Measurements from ENCODE around the gene TENM4.
"Not testable (repeated sequence)": the region's sequence is repeated elsewhere in the genome, so short reads cannot be mapped to it uniquely, and the experiment has no call there.

TENM4 gene

DNA sequence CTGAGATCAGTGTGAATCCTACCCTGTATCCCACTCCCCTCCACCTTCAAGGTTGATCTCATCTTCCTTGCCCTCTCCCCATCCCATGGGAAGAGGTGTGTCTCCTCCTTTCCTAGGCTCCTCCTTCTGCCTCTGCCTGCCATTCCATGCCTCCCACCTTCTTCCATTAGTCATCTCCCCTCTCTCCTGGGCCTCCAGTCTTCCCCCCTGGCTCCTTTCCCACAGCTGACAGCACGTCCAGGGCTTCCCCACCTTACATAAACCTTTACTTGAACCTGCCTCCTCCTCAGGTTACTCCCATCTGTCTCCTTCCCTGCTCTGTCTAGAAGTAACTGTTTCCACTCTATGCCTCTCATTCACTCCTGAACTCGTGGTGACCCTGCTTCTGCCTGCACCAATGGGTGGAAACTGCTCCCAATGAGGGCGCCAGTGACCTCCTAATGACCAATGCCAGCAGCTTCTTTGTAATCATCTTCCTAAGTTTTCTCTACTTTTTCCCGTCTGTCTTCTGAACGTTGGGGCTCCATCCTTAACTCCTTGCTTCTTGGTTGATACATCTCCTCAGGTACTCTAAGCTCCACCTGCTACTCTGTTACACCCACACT, 599.3 kb downstream of the TENM4 start:
- DNase-seq (ENCODE audit: low read depth), result no peak

DNA sequence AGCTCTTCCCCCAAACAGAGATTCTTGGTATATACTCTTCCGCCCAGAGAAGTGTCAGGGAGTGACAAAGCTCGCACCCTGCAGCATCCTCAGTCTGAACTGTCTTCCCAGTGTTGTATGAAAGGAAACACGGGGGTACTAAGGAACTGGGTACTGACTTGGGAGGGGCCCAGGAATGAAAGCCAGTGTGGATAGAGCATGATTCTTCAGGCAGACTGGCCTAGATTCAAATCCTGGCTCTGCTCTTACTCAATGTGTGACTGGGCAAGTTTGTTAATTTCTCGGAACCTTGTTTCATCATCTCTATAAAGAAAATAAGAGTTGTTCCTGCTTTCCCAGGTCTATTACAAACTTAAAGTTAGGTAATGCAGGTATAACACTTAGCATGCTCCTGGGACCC, 600.2 kb downstream of the TENM4 start:
- no peak for DNase-seq (ENCODE audit: low read depth)

DNA sequence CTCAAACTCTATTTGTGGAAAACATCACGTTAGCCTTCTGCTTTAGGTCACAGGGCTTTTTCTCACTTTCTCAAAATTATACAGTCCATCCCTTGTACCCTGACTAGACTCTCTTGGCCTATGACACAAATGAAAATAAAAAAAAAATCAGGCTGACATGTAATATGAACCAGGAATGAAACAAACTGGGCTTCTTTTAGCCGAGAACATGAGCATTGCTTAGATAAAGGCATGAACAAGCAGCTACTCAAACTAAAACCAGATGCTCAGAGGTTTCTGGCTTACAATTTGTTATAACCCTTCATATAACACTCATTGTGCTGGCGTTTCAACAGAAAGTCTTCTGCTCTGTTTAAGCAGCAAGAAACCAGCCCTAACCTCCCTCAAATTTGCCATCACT, 600.6 kb downstream of the TENM4 start:
- DNase-seq (ENCODE audit: low read depth), result no peak

- DNase-seq (ENCODE audit: low read depth), result no peak
Observed at GRCh38 chr11:78838417-78838816, 602.4 kb downstream of the TENM4 start.

DNA sequence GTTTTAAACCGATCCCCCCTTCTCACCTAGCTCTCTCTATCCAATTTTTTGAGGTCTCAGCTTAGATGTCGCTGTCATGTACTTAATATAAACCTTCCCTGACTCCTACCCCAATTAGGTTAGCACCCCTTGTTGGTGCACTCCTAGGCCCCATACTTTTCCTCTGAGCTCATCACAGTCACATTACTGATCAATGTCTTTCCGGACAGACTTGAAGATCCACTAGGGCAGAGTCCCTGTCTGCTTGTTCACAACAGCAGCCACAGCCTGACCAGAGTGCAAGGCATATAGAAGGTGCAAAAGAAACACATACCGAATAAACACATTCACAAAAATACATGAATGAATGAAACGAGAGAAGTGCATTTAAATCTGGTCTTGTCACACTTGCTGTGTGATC, 605.2 kb downstream of the TENM4 start:
- no peak for DNase-seq (ENCODE audit: low read depth)

DNA sequence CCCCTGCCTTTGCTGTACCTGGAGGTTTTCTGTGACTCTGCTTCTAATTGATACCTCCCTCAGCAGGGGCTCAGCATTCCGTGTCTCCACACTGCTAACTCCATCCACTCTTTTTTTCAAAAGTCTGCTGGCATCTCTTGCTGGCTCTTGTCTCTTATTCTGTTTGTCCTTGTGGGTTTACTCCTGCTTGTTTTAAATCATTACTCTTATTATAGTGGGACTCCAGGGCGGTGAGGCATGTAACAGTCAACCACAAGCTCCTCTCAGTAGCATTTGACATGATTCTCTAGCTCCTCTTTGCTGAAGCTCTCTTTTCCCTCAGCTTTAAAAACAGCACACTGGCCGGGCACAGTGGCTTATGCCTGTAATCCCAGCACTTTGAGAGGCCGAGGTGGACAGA, 605.9 kb downstream of the TENM4 start:
- DNase-seq (ENCODE audit: low read depth), result no peak

- DNase-seq (ENCODE audit: low read depth), result no peak
Observed at GRCh38 chr11:78833237-78833636, 607.6 kb downstream of the TENM4 start.

DNA sequence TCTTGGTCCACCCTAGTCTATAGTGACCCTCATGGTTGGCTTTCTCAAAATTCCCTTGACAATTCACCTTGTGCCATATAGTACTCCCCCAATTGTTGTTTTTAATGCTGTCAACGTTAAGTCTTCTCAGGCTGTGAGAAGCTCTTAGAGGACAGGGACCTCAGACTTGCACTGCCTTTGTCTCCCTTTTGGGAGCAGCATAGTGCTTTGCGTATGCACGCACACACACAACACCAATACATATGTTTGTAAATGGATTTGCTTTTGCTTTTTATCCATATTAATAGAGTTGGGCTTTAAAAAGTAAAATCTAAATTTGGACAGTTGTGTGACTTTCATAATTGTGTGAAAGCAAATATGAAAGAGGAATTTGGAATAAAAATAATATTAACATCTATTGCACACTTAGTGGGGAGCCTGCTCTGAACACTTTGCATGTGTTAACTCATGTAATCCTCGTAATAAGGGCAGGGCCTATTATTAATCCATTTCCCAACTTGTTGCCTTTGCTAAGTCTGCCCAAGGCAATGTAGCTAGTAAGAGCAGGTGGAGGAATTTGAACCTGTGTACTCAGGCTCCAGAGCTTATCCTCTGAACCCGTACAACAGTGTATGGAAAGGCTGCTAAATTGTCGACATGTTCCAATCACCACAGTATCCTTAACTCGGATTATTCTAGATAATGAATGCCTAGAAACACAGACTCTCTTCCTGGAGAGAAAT, 608.4 kb downstream of the TENM4 start:
- no peak for DNase-seq (ENCODE audit: low read depth)

DNA sequence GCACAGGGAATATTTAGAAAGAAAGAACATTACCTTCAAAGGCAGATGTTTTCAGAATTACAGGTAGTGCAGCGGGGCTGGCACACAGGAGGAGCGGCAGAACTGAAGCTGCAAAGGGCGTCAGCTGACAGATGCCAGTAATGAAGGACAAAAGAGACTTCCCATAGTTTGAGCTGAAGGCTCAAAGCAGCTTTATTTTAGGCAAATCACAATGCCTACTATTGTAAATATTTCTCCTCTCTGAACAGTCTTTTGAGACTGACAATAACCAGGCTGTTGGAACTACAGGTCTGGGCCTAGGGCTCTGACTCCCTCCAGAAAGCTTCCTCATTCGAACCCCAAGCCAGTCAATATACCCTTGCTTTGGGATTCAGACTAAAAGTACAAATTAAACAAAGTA, 609.3 kb downstream of the TENM4 start:
- DNase-seq (ENCODE audit: low read depth), result no peak

DNA sequence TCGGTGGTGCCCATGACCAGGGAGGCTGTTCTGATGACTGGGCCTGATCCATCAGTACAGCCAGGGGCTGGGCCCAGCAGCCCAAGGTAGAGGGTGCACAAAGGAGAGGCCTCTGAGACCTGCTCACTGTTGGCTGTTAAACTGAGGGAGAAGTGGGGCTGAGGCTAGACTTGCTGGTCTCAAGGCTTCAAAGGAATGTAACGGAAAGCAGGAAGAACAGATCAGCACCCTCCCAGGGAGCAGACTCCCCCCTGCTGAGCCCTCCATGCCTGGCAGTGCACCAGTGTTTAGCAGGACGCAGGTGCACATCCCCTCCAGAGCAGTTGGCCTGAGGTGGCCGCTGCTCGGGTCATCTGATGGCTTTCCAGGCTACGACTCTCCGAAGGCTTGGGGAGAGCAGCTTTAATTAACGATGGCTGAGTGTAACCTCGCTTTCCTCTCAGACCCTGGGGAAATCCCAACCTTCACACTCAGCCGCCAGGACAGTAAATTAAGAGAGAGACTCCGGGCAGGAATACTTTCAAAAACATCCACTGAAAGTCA, 610.5 kb downstream of the TENM4 start:
- no peak for DNase-seq (ENCODE audit: low read depth)

GRCh38 chr11:78829146-78829545, 611.7 kb downstream of the TENM4 start:
- DNase-seq (ENCODE audit: low read depth), result no peak

DNA sequence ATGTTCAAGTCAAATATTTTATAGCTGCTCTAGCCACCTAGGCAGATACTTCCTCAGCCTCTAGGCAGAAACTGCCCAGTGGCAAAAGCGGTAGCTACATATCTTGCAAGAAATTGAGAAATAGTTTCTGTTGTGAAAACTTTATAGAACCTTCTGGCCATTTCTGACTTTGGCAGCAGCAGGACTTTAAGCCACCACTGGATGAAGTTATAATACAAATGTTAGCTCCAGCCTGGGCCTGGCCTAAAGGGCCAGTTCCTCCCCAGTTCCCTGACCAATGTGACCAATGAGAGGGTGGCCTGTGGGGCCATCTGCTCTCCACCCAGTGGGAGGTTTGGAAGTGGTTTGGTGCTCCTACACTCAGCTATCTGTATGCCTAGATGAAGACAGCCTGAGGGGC, 612.2 kb downstream of the TENM4 start:
- no peak for DNase-seq (ENCODE audit: low read depth)

- not testable (repeated sequence) for DNase-seq (ENCODE audit: low read depth)
Observed at GRCh38 chr11:78827291-78827690, 613.5 kb downstream of the TENM4 start.

DNA sequence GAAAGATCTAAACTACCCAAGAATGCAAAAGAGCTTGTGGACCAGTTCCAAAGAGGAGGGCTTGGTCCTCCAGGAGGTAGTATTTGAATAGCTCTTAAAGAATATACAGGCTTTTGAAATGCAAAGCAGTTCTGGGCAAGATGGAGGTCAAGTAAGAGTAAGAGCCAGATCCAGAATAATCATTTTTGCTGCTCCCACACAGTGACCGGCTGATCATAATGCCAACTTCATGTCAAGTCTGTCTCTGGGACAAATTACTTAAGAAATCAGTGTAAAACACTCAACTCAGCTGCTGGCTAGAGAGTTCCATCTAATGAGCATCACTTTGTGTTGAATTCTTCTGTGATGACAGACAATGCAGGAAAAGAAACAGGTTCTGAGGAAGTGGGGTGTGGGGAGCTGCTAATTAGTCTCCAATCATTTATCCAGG, 615.2 kb downstream of the TENM4 start:
- DNase-seq (ENCODE audit: low read depth), result no peak

DNA sequence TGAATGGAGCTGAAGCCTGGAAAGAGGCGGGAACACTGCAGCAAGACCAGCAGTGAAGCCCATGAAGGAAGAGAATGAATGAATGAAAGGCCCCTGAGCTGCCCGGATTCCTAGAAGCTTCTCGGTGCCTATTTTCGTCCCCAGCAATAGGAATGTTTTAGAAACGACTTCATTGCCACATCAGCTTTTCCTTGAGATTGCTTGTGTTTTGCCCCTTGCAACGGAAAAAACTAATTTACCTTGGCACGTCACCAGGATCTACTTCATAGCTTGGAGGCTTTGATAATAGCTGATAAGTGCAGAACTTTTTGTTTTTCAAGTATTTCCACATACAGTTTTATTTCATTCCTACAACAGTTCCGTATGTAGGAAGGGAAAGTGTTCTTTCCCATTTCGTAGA, 617.2 kb downstream of the TENM4 start:
- DNase-seq (ENCODE audit: low read depth), result no peak

DNA sequence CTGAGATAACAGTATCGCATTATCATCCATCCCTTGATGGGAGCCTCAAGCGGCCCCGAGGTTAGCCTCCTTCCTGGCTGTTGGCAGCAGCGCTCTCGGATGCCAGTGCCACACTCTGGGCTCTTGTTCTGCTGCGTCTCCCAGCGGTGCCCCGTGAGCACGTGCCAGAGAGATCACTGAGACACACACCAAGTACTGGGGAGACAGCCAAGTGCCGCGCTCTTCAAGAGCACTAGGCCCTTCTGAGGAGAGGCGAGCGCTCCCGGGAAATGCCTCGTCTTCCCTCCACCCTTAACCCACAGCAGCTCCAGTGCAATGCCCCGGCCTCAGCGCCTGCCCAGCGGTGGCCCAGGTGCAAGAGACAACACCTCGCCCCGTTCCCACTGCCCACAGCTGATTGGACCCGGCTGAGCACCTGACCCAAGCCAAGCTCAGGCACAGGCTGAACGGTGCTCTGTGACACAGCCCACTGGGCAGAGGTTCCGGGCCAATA, 617.9 kb downstream of the TENM4 start:
- no peak for DNase-seq (ENCODE audit: low read depth)

DNA sequence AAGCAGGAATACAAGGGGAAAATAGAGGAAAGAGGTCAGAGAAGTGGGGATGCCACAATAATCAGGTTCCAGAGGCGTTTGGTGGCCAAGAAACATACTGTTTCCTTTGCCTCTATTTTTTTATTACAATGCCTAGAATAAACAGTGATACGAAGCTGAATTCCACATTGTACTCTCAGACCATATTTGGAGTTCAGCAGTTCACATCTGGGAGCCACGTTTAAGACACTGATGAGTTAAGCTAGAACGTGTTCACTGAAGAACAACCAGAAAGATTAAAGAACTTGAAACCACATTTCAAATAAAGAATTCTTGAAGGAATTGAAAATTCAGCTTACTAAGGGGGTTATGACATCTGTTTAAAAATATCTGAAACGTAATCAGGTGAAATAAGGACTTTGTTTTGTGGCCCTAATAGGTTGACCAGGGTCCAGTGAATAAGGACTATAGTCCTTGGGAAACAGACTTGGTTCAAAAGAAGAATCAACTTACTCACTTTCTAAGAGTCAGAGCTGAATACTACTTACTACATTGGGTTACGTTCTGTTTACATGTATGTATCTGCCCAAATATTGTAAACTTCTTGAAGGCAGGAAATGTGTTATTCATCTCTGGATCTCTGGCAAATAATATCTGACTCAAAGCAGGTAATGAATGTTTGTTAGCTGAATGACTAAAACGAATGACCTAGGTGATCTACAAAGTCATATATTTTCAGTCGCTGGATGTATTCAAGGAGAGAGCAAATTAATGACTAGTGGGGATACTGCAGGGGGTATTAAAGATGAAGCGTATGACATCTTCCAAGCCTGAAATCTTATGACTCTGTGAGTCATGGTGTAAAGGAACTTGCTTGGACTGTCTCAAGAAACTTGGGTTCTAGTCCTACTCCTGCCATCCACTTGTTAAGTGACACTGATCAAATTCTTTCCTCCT, 619.2 kb downstream of the TENM4 start:
- DNase-seq (ENCODE audit: low read depth), result no peak

- DNase-seq (ENCODE audit: low read depth), result no peak
Observed at GRCh38 chr11:78820741-78821140, 620.1 kb downstream of the TENM4 start.

DNA sequence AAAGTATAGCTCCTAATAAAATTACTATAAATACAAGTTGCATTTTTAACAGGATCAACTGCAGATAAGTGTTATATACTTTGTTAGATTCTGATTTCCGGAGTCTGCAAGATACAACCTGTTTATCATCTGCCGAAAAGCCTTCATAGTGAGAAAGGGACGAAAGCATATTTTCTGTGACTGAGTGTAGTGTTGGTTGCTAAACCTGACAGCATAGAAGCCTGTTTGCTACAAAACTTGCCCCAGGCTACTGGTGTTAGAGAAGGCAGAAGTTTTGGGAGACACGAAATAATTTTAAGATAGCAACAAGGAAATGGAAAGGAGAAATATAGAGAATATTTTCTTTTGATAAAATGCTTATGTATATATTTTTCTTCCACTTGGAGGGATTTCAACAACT, 622.6 kb downstream of the TENM4 start:
- no peak for DNase-seq (ENCODE audit: low read depth)

DNA sequence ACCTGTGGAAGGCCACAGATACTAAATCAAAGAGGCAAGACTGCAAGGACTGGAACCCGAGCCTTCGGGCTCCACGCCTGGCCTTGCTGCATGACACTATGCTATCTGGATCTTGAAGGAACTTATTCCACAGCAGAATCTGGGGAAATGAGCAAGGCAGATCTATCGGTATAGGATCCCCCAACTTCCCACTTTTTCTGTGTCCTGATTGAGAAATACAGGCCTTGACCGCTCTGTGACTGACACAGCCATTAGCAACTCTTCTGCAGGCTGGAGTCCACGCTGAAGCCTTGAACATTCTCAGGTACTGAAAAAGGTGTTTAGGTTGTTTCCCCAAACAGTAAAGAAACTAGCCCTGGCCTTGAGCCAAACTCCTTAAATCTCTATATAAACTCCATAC, 625.0 kb downstream of the TENM4 start:
- no peak for DNase-seq (ENCODE audit: low read depth)

- DNase-seq (ENCODE audit: low read depth), result no peak
Observed at GRCh38 chr11:78812513-78813293, 628.1 kb downstream of the TENM4 start.

GRCh38 chr11:78810559-78811009, 630.2 kb downstream of the TENM4 start:
- no peak for DNase-seq (ENCODE audit: low read depth)
